Measurements from ENCODE around the gene SMARCAL1.

DNA sequence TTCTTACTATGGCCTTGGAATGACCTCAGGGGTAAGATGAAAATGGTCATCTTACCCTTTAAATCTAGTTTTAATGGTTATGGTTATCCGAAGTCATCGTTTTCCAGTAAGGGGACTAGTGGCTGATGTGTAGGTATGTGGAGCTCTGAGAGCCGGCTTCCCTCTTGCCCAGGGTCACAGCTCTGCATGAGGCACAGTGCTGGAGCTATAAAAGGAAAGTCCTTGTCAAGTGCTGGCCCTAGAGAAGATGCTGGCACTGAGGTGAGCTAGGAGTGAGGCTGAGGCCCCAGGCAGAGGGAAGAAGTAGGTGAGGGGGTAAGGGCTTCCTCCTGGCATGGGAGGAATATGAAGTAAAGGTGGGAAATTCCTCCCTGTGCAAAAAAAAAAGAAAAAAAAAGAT, 35.0 kb downstream of the SMARCAL1 start:
- TF ChIP-seq, protein P1, sequence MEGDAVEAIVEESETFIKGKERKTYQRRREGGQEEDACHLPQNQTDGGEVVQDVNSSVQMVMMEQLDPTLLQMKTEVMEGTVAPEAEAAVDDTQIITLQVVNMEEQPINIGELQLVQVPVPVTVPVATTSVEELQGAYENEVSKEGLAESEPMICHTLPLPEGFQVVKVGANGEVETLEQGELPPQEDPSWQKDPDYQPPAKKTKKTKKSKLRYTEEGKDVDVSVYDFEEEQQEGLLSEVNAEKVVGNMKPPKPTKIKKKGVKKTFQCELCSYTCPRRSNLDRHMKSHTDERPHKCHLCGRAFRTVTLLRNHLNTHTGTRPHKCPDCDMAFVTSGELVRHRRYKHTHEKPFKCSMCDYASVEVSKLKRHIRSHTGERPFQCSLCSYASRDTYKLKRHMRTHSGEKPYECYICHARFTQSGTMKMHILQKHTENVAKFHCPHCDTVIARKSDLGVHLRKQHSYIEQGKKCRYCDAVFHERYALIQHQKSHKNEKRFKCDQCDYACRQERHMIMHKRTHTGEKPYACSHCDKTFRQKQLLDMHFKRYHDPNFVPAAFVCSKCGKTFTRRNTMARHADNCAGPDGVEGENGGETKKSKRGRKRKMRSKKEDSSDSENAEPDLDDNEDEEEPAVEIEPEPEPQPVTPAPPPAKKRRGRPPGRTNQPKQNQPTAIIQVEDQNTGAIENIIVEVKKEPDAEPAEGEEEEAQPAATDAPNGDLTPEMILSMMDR (IDR thresholded peaks at IDR 0.05) = no peak
- TF ChIP-seq POLR2A (IDR thresholded peaks at IDR 0.05) = no peak

Data from Peyer's patch (tissue), 4 donors.